Stimulated activated CD8-positive, alpha-beta memory T cell treated with anti-CD3 and anti-CD28 coated beads, Interleukin-12 subunit alpha, Interleukin-12 subunit beta, amount 100 ng/mL, for 4 hours (primary cell): Measurements from ENCODE around the gene SUFU.
A peak's percentile ranks its signal among the peaks of the same experiment; 100 is the strongest.

ENCODE experiments used
- DNase-seq: peaks from one replicate; pipeline ENCODE4 v3.0.0-alpha.2; 2020; ENCODE audit warnings: low read depth

The SUFU gene

GRCh38 chr10:102641402-102641801, 137.6 kb downstream of the SUFU start:
- no peak for DNase-seq

GRCh38 chr10:102641880-102642735, 138.3 kb downstream of the SUFU start:
- peak; percentile 97 for DNase-seq

GRCh38 chr10:102642736-102643335, 139.1 kb downstream of the SUFU start:
- DNase-seq: no peak

- DNase-seq: peak; percentile 41
These were observed 139.7 kb downstream of the SUFU start for GRCh38 chr10:102643336-102644065.

DNA sequence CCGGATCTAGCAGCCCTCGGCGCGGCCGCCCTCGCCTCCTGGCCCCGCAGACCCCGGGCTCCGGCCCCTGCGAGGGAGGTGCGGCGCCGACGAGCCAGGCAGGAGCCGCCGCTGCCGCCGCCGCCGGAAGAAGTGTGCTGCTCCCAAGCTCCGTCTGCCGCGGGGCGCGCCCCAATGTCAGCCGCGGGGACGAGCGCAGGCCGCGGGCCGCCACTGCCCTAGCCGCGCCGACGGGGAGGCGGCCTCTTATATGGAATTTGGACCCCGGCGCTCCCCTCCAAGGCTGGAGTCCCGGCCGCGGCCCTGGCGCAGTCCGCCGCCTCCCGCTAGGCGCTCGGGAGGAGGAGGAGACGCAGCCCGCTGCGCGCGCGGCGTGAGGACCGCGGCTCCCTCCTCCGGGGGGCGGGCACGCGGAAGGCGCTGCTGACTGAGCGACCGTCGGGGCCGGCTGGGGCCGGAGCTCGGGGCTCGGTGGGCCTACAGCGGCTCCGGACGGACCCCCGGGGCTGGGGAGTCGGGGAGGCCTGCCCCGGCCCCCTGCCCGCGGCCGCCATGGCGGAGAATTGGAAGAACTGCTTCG, 140.4 kb downstream of the SUFU start, which contains the start of gene TRIM8:
Gene TRIM8 (plus strand): TSS at position 414 of the 580 bp plus-strand sequence. CDS start 139 bp downstream, at position 553.
- DNase-seq: peak; percentile 53

GRCh38 chr10:102644646-102645387, 141.0 kb downstream of the SUFU start:
- peak; percentile 62 for DNase-seq

GRCh38 chr10:102645388-102645740, 141.6 kb downstream of the SUFU start:
- no peak for DNase-seq

GRCh38 chr10:102645741-102646609, 142.2 kb downstream of the SUFU start:
- DNase-seq: peak; percentile 63

GRCh38 chr10:102646610-102647442, 143.1 kb downstream of the SUFU start:
- no peak for DNase-seq

DNA sequence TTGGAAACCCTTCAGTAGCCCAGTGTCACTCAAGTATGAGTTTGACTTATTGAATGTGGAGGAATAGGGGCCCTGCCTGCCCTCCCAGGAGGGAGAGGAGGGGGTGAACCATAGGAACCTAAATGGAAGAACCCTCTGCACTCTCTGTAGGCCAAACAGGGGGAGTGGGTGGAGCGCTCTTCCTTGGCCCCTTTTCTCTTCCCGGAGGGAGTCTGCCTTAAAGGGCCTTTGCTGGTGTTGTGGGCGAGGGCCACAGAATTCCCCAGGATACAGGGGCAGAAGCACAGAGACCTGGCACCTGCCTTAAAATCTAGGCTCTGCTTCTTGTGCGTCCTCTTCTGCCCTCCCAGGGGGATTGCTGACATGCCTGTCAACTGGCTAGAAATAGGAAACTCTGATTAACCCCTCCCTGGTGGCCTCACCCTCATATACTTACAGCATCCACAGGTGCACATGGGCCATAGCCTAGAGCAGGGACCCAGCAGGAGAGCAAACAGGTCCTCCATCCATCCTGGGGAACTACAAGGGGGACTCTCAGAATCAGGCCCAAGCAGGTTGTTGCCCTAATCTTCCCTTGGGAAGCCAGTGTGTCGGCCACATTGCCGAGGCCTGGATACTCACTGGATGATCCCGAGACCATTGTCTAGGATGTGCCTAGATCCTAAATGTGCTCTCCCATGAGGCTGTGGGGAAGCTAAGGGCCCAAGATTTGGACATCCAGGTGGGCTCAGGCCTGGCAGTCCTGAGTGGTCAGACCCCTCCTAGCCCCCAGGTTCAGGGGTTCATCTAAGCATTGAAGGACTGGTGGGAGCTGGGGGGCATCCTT, 143.9 kb downstream of the SUFU start:
- DNase-seq: no peak

DNA sequence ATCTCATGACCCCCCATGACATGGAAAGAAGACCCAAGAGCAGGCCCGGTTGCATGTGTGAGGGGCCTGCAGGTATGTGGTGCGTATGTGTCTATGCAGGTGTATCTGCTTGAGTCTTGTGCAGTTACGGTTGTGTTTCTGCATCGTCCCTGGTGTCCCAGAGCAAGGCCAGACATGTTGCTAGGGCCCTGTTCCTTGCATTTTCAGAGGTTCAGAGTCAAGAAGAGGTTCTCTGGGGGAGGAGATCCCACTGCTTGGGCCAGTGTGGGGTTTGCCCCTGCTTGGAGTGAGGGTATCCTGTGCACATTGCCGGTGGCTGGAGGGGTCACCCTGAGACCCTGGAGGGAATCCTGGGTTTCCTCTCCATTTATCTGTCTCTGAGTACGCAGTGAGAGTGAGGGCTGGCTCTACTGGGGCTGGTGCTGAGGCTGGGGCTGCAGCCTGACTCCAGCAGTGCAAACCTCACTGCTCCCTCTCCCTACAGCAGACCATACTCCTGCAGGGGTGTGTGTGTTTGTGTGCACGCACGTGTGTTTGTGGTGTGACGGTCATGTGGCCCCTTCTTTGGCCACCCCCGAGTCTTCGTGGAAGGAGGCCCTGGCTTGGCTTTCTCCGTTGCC, 144.6 kb downstream of the SUFU start:
- no peak for DNase-seq

DNA sequence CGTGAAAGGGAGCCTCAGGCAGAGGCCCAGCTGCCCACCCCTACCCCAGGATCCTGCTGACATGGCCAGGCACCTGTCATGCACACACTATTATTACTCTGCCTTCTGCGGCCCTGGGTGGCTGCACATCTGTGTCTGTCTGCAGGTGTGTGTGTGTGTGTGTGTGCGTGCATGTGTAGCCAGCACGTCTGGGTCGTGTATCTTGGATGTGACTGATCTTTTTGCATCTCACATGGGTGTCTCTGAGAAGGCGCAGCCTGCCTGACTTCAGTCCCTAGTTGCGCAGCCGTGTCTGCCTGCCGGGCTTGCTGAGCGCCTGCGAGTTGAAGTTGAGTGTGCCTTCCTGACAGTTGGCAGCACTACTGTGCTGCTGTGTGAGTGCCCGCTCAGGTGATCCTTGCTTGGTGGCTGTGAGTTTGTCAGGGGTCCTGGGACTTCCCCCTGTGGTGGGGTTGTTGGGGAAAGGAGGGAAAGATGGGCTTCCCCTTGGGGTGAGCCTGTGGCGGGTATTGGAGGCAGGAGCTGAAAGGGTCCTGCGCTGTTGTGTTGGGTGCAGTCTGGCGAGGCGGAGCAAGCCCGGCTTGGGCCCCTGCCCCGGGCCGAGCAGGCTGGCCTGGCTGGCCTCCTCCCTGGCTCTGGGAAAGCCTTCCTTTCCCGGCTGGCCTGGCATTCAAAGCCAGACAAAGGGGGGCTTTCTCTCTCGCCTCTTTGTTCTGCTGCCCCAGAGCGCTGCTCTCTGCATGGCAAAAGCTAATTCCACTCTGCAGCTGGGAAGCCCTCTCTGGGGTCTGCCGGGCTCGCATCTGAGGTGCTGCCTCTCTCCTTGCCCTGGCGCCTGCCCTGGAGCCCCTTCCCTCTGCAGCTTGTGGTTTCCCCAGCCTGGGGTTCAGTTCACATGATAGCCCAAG, 145.4 kb downstream of the SUFU start:
- DNase-seq: no peak

- DNase-seq: no peak
These were observed 146.3 kb downstream of the SUFU start for GRCh38 chr10:102649797-102650654.

GRCh38 chr10:102650655-102651454, 147.1 kb downstream of the SUFU start:
- no peak for DNase-seq

DNA sequence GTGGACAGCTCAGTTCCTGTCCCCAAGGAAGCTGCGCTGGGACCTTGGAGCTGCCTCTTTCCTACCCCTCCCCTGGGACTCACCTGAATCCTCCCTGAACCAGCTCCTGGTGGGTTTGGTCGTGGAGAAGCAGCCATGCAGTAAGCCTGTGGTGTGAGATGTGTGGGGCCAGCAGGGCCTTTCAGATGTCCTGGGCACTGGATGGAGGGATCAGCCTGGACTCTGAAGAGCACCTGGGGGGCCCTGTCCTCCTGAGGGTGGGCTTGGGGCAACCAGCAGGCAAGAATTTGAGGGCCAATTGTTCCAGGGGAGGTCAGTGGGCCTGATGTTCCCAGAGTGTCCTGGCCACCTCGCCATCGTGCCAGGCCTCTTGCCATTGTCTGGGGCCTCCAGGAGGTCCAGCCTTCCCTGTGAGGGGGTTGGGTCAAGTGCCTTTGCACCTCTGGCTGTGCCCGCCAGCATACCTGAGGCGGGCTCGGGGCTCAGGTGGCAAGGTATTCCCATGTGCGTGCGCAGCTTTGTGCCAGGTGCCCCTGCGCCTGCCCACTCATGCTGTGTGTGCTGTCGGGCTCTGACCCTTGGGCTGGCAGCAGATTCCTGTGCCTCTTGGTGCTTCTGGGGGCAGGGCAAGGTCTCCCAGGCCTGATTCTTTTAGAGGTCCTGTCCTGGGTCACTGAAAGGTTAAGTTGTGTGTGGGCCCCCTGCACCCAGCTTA, 147.8 kb downstream of the SUFU start:
- DNase-seq: no peak
